Tibial nerve (tissue), 4 donors: ENCODE results near the gene LCMT1. TPM values are rescaled to one million over a fixed set of nuclear protein-coding genes. Genes with fewer than 3 reads are reported as not detected.

Experiments
- DNase-seq, 2 donors: peaks; one replicate each; pipeline ENCODE4 v3.0.0-alpha.2; 2019; ENCODE audit warnings: low spot score in 2 of 2
- H3K27ac ChIP-seq, 4 donors: fragments of 200-600 bp; sonication (generic) in 3 of 4; one replicate each; pipeline ENCODE4 v1.5.1; 2017 to 2019; ENCODE audit warnings: mild to moderate bottlenecking in 1 of 4
- H3K27me3 ChIP-seq, 2 donors: fragments of 200-600 bp; sonication (generic) in 1 of 2; one replicate each; pipeline versions ENCODE4 v1.5.1 to v1.6.0; 2017 to 2019
- H3K36me3 ChIP-seq, 3 donors: fragments of 200-600 bp; sonication (generic); one replicate each; pipeline ENCODE4 v1.5.1; 2018 to 2019
- H3K4me1 ChIP-seq, 4 donors: fragments of 200-600 bp; sonication (generic) in 3 of 4; one replicate each; pipeline ENCODE4 v1.5.1; 2017 to 2019
- H3K4me3 ChIP-seq, 4 donors: fragments of 200-600 bp; sonication (generic) in 3 of 4; one replicate each; pipeline ENCODE4 v1.5.1; 2017 to 2019; ENCODE audit warnings: mild to moderate bottlenecking in 1 of 4, moderate library complexity in 1 of 4
- H3K9me3 ChIP-seq, 4 donors: fragments of 200-600 bp; sonication (generic) in 3 of 4; one replicate each; pipeline ENCODE4 v1.5.1; 2017 to 2019
- CTCF ChIP-seq, 5 experiments: fragments of 200-600 bp in 3 of 5; fragments of 450-650 bp in 2 of 5; sonication (generic) in 3 of 5; IDR thresholded peaks; one replicate each; pipeline ENCODE4 v1.5.1; 2016 to 2019; ENCODE audit warnings: antibody characterized with exemption in 5 of 5, mild to moderate bottlenecking in 3 of 5, moderate library complexity in 2 of 5
- EP300 ChIP-seq, 2 donors: sonication (generic); formaldehyde crosslinking; IDR thresholded peaks; one replicate each; pipeline ENCODE4 v1.6.1; 2017; ENCODE audit warnings: antibody characterized with exemption in 2 of 2, mild to moderate bottlenecking in 1 of 2
- POLR2A ChIP-seq, 2 donors: fragments of 450-650 bp; IDR thresholded peaks; one replicate each; pipeline ENCODE4 v1.6.1; 2017; ENCODE audit warnings: antibody characterized with exemption in 2 of 2, mild to moderate bottlenecking in 2 of 2, moderate library complexity in 2 of 2
- WGBS, 2 donors: methylation state at CpG; one replicate each; pipeline ENCODE4 v1.1.5; 2018; 5-methylcytosine and 5-hydroxymethylcytosine counted together
- total RNA-seq, 4 donors: library from RNA; depleted of rRNA; stranded (reverse); fragments of >200 nt; gene quantifications; one replicate each; pipeline ENCODE4 v1.1.0, GENCODE V29; 2016

Gene LCMT1
- total RNA-seq, 4 donors from 2014 or later, result 21.6 to 56.4 (median 33.8) TPM

GRCh38 chr16:25079637-25080378 is 31.7 kb upstream of the LCMT1 start:
- DNase-seq, result no peak
- WGBS, 2 donors, result 60 to 85% methylated on average over 4 of the region's 4 CpGs
- no peak overlapping the region for H3K27ac ChIP-seq
- TF ChIP-seq POLR2A (IDR thresholded peaks at IDR 0.05) (no peak), CTCF (IDR thresholded peaks at IDR 0.05) (no peak), EP300 (IDR thresholded peaks at IDR 0.05) (no peak)
- no peak overlapping the region for H3K4me3 ChIP-seq
- H3K27me3 ChIP-seq, result no peaks in the 10 kb centered on the region
- H3K36me3 ChIP-seq, result peaks cover 0 to 6% (median 0%) of the 10 kb centered on the region in 3 donors
- H3K9me3 ChIP-seq, result no peaks in the 10 kb centered on the region
- H3K4me1 ChIP-seq, result no peaks in the 10 kb centered on the region

- TF ChIP-seq POLR2A (IDR thresholded peaks at IDR 0.05) (no peak), CTCF (IDR thresholded peaks at IDR 0.05) (no peak), EP300 (IDR thresholded peaks at IDR 0.05) (no peak)
- H3K36me3 ChIP-seq, result peaks cover 0 to 6% (median 0%) of the 10 kb centered on the region in 3 donors
- no peaks in the 10 kb centered on the region for H3K9me3 ChIP-seq
- H3K4me1 ChIP-seq, result no peaks in the 10 kb centered on the region
- H3K27me3 ChIP-seq, result no peaks in the 10 kb centered on the region
- H3K27ac ChIP-seq, result no peak overlapping the region
- no peak overlapping the region for H3K4me3 ChIP-seq
- 69 to 84% methylated on average over 5 of the region's 5 CpGs for WGBS, 2 donors
- no peak for DNase-seq
Observed at GRCh38 chr16:25080420-25081131, 31.0 kb upstream of the LCMT1 start.

- H3K9me3 ChIP-seq, result no peaks in the 10 kb centered on the region
- DNase-seq, result no peak
- H3K36me3 ChIP-seq, result peaks cover 0 to 15% (median 0%) of the 10 kb centered on the region in 3 donors
- no peaks in the 10 kb centered on the region for H3K27me3 ChIP-seq
- 91 to 93% methylated on average over 9 of the region's 9 CpGs for whole genome bisulfite sequencing, 2 donors
- no peak overlapping the region for H3K4me3 ChIP-seq
- no peak overlapping the region for H3K27ac ChIP-seq
- H3K4me1 ChIP-seq, result no peaks in the 10 kb centered on the region
- TF ChIP-seq POLR2A (IDR thresholded peaks at IDR 0.05) (no peak), EP300 (IDR thresholded peaks at IDR 0.05) (no peak), CTCF (IDR thresholded peaks at IDR 0.05) (no peak)
Observed at GRCh38 chr16:25081702-25082101, 29.8 kb upstream of the LCMT1 start.

DNA sequence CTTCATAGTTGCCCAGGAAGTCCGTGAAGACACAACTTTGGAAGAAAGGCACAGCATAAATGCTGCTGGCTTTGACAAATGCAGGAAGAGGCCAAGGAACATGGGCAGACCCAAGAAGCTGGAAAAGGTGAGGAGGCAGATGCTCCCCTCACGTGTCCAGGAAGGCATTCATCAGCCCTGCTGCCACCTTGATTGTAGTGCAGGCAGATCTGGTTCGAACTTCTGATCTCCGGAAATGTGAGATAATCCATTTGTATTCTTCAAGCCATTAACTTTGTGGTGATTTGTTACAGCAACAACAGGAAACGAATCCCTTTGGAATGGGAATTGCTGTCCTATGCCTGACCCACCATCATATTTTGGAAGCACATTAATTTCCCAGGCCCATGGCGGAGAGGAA is 28.5 kb upstream of the LCMT1 start:
- H3K9me3 ChIP-seq, result no peaks in the 10 kb centered on the region
- TF ChIP-seq CTCF (IDR thresholded peaks at IDR 0.05), result no peak
- no peak for TF ChIP-seq POLR2A (IDR thresholded peaks at IDR 0.05)
- TF ChIP-seq EP300 (IDR thresholded peaks at IDR 0.05), result no peak
- WGBS, 2 donors, result 88 to 92% methylated on average over 6 of the region's 6 CpGs

DNA sequence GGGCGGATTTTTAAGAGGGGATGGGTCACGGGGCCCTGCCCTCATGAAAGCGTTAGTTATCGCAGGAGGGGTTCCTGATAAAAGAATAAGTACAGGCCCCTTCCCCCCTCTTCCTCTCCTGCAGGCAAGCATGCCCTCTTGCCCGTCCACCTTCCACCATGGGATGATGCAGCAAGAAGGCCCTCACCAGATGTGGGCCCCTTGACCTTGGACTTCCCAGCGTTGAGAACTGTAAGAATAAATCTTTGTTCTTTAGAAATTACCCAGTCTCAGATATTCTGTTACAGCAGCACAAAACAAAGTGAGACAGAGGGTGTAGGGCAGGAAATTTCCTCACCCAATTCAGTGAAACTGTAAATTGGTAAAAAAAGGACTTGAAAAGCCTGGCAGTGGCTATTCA is 27.8 kb upstream of the LCMT1 start:
- Histone ChIP-seq H3K27ac (no peak overlapping the region), H3K4me1 (no peaks in the 10 kb centered on the region), H3K36me3 (peaks cover 0 to 23% (median 0%) of the 10 kb centered on the region in 3 donors), H3K9me3 (no peaks in the 10 kb centered on the region), H3K4me3 (no peak overlapping the region), H3K27me3 (no peaks in the 10 kb centered on the region)
- DNase-seq, result no peak
- 52 to 59% methylated on average over 6 of the region's 6 CpGs for WGBS, 2 donors
- TF ChIP-seq CTCF (IDR thresholded peaks at IDR 0.05), result no peak
- TF ChIP-seq POLR2A (IDR thresholded peaks at IDR 0.05), result no peak
- no peak for TF ChIP-seq EP300 (IDR thresholded peaks at IDR 0.05)

More for the DNA sequence above, 28.5 kb upstream of the LCMT1 start:
- no peak overlapping the region for H3K4me3 ChIP-seq
- H3K27me3 ChIP-seq, result no peaks in the 10 kb centered on the region
- peaks cover 0 to 18% (median 0%) of the 10 kb centered on the region in 3 donors for H3K36me3 ChIP-seq
- H3K4me1 ChIP-seq, result no peaks in the 10 kb centered on the region
- H3K27ac ChIP-seq, result no peak overlapping the region
- DNase-seq, result no peak
